NCI-H226 (cell line): ENCODE measurements around the gene COL4A6.

Experiments used
- DNase-seq: peaks from one replicate; pipeline ENCODE4 v3.0.0-alpha.2; 2015

Gene COL4A6

DNA sequence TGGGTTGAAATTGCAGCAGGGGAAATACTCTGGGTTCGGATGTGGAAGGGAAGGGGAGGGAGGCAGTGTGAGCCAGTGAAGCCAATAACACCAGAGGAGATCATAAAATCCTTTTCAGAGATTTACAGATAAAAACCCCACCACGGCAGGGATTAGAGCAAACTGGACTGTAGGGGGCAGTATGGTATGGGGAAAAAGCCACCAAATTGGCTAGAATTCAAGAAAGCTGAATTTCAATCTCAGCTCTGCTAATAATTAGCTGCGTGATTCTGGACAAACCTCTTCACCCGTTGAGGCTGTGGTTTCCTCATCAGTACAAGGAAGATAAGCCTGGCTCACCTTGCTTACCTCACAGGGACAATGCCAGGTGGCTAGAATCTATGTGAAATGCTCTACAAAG is 238.5 kb downstream of the COL4A6 start:
- no peak for DNase-seq

DNA sequence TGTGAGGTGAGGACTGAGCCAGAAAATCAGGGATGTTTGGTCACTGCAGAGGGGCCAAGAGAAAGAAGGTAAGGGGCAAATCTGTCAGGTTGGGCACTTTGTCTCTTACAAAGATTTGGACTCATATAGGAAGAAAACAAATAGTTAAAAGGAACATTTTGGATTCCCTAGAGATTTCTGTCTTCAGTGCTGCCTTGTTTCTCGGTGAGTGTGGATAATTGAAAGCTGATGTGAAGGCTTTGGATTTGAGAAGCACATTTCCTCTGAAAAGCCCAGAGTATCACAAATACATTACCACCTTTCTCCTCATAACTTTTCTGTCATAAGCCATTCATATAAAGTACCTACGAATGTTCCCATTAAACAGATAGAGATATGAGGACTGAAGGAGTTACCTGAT is 239.2 kb downstream of the COL4A6 start:
- no peak for DNase-seq

DNA sequence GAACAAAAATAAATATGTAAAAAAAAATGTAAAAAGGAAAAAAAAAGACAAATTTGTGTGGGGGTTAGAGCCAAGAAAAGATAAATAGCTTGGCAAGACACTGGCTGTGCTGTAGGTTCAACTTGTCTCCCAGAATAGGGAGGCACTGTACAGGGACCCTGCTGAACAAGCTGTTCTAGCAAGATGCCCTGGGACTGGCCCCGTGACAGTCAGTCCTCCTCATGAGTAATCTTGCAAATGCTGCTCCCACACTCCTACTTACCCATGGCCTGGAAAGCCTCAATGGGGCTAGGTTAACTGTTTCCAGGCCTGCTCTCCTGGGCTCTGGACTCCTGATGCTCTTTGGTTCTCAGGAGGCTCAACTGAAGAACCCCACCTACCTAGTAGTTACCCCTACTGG is 239.8 kb downstream of the COL4A6 start:
- no peak for DNase-seq

DNA sequence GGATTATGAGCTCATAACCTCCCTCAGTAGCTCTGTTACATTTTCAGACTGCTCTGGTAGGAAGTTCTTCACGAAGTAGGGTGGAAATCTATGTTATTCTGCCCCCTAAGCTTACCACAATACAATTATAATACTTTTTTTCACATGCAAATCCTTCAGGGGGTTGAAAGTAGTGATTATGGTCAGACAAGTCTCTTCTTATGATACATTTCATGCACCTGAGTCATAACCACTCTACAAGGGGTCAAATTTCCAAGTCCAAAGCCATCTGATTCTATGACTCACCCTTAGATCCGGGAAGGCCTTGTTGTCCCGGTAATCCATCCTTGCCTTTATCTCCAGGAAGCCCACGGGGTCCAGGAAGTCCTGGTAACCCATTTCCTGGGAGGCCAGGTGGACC is 251.4 kb downstream of the COL4A6 start:
- peak; percentile 67 for DNase-seq

DNA sequence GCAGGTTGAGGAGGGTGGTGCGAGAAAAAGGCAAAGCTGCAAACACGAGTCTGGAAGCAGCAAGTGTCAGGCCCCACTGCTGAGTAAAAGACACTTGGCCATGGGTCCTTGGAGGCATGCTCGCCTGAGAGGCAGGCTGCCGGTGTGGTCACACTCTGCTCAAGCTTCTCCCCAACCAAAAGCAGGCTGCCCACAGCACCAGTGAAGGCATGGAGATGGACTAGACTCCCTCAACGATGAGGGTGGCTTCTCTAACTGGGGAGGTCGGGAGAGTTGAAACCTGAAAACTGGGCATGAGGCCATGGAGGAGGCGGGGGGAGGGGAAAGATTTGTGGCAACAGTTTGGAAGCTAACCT is 260.1 kb downstream of the COL4A6 start:
- DNase-seq: no peak

DNA sequence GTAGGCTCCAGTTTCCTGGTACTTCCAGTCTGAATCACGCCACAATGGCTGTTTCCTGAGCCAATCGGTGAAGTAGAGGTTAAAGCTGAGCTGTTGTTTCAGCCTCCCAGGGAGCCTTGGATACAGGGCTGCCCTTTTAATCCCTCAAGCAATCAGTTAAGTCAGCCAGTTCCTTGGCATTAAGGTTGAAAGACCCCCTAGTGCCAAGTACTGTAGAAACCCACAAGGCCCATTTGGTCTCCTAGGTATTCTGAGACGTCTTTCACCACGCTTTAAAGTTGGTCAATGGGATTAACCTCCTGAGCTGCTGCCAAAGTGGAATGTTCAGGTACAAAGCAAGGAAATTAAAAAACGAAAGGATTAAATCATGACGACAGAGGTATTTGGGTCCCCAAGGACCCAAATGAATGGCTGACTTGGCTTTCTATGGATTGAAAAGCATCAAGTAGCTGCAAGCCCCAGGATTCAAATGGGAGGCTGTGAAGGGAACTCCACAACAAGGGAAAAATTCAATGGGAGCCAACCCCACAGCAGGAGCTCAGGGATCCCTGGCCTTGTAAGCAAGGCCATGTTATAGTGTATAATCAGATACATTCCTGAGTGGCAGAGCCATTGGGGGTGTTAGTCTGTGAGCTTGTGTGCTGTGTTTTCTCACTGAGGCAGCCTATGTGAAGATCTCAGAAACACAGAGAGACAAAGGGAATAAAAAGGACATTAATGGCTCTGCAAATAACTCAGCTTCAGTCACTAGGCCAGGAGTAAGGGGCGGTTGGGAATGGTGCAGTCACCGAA is 260.7 kb downstream of the COL4A6 start:
- no peak for DNase-seq

DNA sequence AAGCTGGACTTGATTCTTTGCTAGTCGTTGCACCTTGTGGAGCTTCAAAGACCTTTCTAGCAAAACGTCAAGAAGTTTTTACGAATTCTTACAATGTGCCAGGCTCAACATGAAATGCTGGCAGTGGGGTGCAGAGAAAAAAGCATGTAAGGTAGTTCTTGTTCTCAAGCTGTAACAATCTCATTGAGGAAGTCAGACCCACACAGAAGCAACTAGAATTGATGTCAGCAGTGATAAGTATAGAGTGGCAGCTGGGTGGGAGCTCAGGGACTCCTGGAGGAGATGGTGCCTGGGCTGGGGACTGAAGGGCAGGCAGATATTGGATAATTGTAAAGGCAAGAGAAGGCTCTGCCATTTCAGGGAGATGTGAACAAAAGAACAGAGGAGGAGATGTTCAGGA is 264.3 kb downstream of the COL4A6 start:
- no peak for DNase-seq

DNA sequence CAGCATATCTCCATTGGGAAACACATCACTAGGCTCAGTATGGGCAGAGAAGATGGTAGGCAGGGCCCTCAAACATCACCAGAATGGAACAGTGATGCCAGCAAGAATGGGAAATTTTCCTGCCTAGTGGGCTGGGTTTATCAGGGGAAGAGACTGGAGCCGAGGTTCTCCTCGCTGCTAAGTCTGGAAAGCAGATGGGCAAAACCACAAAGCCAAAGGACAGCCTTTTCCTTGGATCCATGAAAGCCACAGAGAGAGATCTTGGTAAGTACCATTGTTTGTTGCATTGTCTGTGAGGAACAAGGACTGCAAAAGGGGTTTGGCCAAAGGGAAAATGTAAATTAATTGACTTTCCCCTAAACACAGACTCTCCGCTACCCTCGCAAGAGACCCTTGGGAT is 266.6 kb downstream of the COL4A6 start:
- no peak for DNase-seq

DNA sequence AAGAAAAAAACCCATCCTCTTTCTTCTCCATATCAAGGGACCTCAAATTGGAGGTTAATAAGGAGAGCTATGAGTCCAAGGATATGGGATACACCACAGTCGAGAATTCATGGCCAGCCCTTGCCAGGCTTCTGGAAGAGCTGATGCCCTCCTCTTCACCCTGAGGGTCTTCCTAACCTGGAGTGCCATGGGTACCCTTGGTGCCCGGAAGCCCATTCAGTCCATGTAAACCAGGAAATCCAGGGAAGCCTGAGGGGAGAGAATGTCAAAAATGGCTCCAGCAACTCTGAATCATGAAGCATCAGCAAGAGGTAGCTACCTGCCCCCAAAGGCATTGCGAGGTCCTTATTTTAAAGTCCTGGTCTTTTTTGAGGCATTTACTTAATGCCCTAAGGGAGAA is 268.5 kb downstream of the COL4A6 start:
- no peak for DNase-seq

DNA sequence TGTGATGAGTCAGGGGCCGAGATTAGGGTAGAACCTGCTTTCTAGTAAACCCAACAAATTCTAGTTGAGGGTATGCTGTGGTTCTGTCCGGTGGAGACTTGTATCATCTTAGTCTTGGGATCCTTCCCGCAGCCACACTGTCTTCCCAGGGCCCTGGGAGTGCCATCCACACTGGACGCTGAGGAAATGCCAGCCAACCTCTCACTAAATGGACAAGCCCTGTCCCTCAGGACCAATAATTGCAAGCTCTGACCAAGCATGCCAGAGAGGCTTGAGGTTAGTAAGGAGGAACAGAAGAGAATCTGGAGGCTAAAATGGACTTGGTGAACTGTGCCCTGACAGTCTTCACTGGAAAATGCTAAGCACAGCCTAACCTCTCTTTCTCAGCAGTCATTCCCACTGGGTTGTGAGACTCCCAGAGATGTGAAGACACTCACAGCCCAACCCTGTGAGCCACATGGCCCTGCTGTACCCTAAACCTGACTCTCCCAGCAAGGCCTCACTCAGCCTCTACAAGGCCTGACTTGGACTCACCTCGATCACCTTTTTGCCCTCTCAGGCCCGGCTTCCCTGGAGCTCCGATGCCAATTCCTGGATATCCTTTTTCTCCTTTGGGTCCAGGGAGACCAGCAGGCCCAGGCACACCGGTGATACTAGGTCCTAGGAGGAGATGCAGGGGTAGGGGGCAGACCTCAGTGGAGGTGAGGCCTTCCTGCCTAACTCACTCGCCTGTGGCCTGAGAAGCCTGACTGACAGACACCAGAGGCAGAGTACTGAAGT is 269.1 kb downstream of the COL4A6 start:
- no peak for DNase-seq

DNA sequence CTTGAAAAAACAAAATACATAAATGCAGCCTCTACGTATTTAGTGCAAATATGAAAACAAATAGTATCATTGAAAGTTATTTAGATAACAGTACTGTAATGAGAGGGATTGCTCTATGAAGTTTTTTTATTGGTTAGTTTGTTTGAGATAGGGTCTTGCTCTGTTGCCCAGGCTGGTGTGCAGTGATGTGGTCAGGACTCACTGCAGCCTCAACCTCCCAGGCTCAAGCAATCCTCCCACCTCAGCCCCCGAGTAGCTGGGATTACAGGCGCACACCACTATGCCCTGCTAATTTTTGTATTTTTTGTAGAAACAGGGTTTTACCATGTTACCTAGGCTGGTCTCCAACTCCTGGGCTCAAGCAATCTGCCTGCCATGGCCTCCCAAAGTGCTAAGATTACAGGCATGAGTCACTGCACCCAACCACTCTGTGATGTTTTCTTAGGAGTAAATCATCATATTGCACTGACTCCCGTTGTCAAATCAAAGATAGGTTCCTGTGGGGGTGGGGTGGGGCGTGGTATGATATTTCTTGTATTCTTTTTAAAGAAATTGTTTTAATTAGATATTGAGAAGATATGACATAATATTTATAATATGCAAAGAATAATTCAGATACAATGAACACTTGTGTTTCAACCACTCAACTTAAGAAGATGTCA is 270.9 kb downstream of the COL4A6 start:
- peak; percentile 70 for DNase-seq

DNA sequence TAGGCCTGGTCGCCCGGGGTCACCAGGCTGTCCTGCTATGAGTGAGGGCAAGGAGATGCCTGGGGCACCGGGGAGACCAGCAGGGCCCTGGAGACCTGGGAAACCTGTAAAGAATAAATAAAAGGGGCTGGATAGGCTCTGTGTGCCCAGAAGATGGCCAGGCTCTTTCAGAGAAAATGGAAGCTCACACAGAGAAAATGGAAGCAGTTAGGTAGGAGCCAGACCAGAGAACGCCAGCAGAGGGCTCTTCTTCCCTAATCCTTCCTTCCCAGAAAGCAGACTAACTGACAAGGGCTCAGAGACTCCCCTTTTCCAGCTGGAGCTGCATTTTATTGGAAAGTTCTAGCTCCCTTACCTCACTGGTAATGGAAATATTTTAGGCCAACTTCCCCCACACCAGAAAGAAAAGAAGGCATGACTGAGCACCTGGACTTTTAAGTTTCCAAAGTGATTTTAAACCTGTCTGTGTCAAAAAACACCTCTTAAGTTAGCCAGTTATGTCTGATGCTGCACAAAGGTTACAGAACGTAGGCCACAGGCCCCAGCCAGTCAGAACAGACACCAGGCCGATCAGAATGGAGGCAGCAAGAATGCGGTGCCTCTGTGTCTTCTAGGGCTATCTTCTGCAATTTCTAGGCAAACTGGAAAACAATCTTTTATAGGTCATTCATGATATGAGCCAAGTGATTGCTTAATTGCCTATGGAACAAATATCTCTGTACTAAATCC is 272.7 kb downstream of the COL4A6 start:
- DNase-seq: peak; percentile 33

DNA sequence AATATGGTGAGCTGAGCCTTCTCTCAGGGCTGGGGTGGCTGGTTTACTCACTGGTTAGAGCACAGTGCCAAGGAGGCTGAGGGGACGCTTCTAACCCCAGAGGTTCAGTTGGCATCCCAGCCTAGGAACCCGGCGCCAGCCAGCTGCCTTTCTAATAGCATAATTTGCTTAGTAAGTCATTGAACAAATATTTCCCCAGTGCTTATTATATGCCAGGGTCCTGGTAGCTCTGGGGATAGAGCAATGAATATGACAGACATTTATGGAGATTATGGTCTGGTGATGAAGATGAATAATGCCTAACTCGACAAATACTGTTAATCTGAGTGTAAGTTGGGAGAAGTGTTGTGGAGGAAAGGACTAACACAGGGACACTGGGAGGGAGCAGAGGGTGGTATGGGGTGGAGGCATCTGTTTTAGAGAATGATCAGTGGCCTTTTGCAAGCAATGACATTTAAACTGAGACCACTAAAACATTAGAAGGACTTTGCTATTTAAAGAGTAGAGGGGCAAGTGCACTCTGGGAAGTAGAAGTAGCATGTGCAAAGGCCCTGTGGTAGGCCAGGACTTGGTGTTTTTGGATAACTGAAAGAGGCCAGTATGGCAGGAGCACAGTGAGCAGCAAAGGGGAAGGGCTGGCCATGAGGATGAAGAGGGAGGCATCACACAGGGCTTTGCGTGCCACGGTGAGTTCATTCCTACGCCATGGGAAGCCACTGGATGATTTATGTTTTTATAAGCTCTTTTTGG is 274.7 kb downstream of the COL4A6 start:
- DNase-seq: no peak

DNA sequence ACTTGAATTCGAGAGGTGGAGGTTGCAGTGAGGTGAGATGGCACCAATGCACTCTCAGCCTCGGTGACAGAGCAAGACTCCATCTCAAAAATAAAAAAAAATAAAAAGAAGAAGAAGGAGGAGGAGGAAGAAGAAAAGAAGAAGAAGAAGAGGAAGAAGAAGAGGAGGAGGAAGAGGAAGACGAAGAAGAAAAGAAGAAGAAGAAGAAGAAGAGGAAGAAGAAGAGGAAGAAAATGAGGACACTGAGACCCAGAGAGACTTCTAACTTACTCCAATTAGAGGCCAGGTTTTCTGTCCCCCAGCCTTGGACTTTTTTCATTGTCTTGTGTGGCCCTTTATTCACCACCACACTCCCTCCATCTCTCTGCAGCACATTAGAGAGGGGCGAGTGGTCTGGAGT is 276.0 kb downstream of the COL4A6 start:
- no peak for DNase-seq

DNA sequence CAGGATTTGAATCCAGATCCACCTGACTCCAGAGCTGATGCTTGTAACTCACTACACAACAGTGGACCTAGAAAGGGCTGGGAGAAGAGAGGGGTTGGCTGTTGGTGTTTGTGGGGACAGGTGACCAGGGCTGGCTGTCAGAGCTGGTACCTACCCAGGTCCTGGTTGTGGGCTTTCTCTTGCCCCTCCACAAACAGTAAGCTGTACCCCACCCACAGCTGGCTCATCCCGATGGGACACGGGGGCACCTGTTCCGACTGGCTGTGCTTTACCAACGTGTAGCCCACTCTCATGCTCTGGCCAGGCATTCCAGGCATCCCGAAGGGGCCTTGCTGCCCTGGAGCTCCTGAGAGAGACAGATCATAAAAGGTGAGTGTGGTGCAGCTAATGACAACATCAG is 277.9 kb downstream of the COL4A6 start:
- no peak for DNase-seq

DNA sequence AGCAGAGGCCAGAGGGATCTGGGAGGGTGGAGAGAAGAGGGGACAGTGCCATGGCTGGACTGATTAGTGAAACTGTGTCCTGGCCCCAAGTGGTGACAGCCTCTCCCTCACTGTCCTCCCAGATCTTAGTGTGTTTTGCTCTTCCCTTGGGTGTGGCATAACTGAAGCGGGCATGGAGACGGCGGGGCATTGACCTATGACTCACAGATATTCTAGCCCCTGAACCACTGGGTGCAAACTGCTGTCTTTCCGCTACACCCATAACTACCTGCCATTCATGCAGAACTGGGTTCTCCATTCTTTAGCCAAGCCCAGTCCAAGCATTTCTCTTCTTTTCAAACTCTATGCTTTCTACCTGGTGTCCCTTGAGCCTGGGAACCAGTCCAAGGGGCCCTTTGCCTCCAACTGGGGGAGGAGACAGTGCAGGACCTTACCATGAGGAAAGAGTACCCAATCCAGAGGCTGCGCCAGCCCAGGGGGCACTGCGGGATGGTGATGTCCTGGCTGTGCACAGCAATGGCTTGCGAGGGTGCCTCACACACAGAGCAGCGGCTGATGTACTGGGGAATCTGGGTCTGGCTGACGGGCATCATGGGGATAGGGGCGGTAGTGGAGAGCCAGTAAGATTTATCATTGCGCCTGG is 279.1 kb downstream of the COL4A6 start:
- no peak for DNase-seq

DNA sequence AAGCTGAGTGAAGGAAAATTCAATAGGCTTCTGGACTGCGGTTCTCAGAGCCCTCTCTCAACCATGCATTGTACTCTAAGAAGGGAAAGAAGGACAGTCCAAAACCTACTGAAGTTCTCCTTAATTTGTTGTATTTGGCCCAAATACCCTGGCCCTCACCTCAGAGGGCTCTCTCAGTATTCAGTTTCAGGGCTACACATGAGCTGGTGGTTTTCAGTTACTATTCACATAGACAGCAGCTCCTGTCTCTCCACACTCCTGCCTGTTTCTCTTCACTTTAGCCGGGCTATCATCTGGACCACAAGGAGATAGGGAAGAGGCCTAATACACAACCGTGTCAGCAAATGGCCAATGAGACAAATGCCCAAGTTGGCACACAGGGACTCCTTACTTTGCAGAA is 280.6 kb downstream of the COL4A6 start:
- no peak for DNase-seq

DNA sequence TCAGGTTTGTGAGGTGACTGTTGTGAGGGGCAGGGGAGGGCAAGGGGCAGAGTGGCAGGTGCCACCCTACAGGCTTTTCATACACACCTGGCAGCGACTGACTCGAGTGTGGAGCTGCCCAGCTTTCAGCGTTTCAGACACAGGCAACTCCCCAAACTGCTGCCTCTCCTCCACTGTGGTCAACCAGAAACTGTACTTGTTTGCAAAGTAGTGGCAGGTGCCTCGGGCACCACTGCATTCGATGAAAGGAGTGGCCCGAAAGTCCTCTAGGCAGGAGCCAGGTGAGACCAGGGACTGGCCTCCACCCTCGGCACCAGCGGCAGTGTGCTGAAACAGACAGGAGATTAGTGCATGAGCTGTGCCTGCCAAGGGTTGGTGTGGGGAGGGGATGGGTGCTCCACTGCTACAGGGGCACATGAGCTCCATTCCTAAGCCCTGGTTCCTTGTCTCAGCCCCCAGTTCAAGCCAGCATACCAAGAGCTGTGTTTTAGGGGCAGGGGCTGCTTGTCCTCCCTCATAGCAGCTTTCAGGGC is 281.2 kb downstream of the COL4A6 start:
- no peak for DNase-seq

DNA sequence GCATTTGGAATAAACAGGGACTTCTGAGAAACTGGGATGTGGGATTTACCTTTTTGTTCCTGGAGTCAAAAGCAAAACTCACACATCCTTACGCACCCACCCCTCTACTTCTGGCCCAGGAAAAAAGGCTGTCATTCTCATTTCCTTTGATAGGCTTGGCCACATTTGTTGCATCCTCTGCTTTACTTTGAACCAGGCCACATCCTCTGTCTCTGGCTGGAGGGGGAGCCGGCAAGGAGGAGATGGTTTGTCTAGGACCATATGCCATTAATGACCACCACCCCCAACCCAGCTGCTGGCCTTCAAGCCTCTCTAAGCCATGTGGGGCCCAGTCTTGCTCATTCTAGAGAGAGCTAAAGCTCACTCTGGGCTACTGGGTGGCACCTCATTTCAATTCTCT is 282.1 kb downstream of the COL4A6 start:
- no peak for DNase-seq

DNA sequence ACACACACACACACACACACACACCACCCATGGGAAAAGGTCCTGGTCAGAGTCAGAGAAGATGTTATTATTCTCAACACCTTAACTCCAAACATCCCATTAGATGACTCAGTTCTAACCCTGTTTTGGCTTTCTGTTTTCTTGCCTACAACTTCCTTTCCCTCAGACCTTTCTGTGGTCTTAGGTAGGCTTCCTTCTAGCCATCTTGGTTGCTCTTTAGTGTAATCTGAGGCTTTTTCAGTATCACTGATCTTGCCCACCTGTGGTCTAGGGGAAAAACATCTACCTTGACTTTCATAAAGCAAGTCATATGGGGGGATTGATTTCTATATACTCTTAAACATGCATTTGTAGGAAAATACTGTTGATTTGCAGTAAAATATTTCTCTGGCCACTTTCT is 289.7 kb downstream of the COL4A6 start:
- no peak for DNase-seq

DNA sequence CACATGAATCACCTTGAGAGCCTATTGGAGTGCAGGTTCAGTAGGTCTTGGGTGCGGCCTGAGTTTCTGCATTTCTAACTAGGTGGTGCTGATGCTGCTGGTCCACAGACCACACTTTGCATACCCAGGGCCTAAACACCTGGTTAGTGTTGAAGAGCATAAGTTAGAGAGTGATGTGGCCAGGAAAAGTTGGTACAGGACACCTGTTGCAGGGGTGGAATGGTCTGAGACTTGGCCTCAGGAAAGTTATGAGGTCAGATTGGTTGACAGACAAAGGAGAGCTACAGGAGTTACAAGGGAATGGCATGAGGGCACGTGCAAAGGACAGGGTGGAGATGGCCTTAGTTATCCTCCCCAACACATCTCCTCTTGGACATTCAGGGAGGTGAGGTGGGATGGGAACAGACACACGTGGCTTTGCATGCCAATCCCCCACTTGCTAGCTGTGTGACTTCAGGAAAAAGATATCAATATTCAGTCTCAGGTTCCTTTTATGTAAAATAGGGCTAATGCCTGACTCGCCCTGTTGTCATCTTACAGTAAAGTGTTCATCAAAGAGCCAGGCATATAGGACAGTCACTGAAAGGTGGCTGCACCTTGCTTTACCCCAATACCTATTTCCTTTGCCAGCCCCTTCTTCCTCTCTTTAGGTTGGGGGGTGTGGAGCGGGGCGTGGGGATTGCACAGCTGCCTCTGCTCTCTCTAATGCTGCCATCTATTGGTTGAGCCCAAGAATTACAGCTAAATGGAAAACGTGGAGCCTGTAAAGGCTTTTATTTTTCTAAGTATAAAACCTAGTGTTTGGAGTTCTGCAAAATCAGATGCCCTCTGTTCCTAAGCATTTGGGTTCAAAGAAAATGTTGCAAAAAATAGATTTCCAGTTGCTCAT is 299.2 kb downstream of the COL4A6 start:
- no peak for DNase-seq
